SKM-1 (cell line): ENCODE results near the gene LCLAT1.
"Not testable (repeated sequence)": the region's sequence is repeated elsewhere in the genome, so short reads cannot be mapped to it uniquely, and the experiment has no call there.

Source experiments
- DNase-seq: peaks from one replicate; lab custom pipeline; 2025; ENCODE audit not compliant: unreplicated experiment; lab: John Stamatoyannopoulos, UW

LCLAT1 gene

GRCh38 chr2:30633039-30633438 is 186.0 kb downstream of the LCLAT1 start:
- DNase-seq, result no peak

- DNase-seq, result peak; percentile 18
These were observed 189.3 kb downstream of the LCLAT1 start for GRCh38 chr2:30636311-30636710.

- no peak for DNase-seq
These were observed 192.8 kb downstream of the LCLAT1 start for GRCh38 chr2:30639836-30640235.

- DNase-seq, result no peak
These were observed 194.8 kb downstream of the LCLAT1 start for GRCh38 chr2:30641765-30642345.

GRCh38 chr2:30643013-30643412 is 196.0 kb downstream of the LCLAT1 start:
- not testable (repeated sequence) for DNase-seq

- DNase-seq, result no peak
These were observed 196.6 kb downstream of the LCLAT1 start for GRCh38 chr2:30643674-30644073.

GRCh38 chr2:30645081-30645744 is 198.2 kb downstream of the LCLAT1 start:
- DNase-seq, result no peak

GRCh38 chr2:30645745-30646119 is 198.7 kb downstream of the LCLAT1 start:
- no peak for DNase-seq

- DNase-seq, result no peak
These were observed 200.9 kb downstream of the LCLAT1 start for GRCh38 chr2:30647752-30648457.

GRCh38 chr2:30649278-30649677 is 202.2 kb downstream of the LCLAT1 start:
- no peak for DNase-seq

GRCh38 chr2:30649828-30650227 is 202.8 kb downstream of the LCLAT1 start:
- DNase-seq, result no peak

- no peak for DNase-seq
These were observed 205.3 kb downstream of the LCLAT1 start for GRCh38 chr2:30652271-30652915.

GRCh38 chr2:30653847-30654246 is 206.8 kb downstream of the LCLAT1 start:
- no peak for DNase-seq

- DNase-seq, result no peak
These were observed 207.4 kb downstream of the LCLAT1 start for GRCh38 chr2:30654404-30654803.

GRCh38 chr2:30655211-30655610 is 208.2 kb downstream of the LCLAT1 start:
- no peak for DNase-seq

- no peak for DNase-seq
These were observed 208.6 kb downstream of the LCLAT1 start for GRCh38 chr2:30655660-30656059.

GRCh38 chr2:30656079-30656478 is 209.0 kb downstream of the LCLAT1 start:
- no peak for DNase-seq

GRCh38 chr2:30661173-30662107 is 214.4 kb downstream of the LCLAT1 start:
- no peak for DNase-seq

GRCh38 chr2:30662268-30663131 is 215.5 kb downstream of the LCLAT1 start:
- no peak for DNase-seq

GRCh38 chr2:30663321-30663720 is 216.3 kb downstream of the LCLAT1 start:
- no peak for DNase-seq
